A673 (cell line): ENCODE data around the gene SLC25A29. TPM values are rescaled to one million over a fixed set of nuclear protein-coding genes. Genes with fewer than 3 reads are reported as not detected.

Experiments used
- BruUV-seq: library from RNA; stranded (reverse); fragments of 400-500 nt; replicated peaks from 2 replicates; lab custom pipeline; 2021; lab: Mats Ljungman, UMichigan
- CTCF ChIA-PET: fragments of 300-600 bp; sonication (Branson Sonifier 250); formaldehyde crosslinking; loops from one replicate; lab custom pipeline; 2022; ENCODE audit warnings: antibody characterized with exemption; lab: Charles Lee
- POLR2A ChIA-PET: fragments of 300-600 bp; sonication (Branson Sonifier 250); formaldehyde crosslinking; loops from one replicate; lab custom pipeline; 2022; ENCODE audit warnings: antibody characterized with exemption; ENCODE audit not compliant: low non-redundant PET; lab: Charles Lee
- DNase-seq: peaks from one replicate; pipeline ENCODE4 v3.0.0-alpha.2; 2015; ENCODE audit warnings: low spot score
- H3K27ac ChIP-seq: fragments of 200-600 bp; sonication (generic); 2 replicates; pipeline ENCODE4 v1.5.1; 2016; ENCODE audit warnings: mixed run types, low read depth, mild to moderate bottlenecking, mixed read lengths, antibody characterized with exemption, low read length; ENCODE audit not compliant: poor library complexity, severe bottlenecking
- H3K27me3 ChIP-seq: fragments of 200-600 bp; sonication (generic); replicated peaks from 2 replicates; pipeline ENCODE4 v1.6.1; 2017; ENCODE audit warnings: mixed run types, low read depth, mild to moderate bottlenecking, mixed read lengths, antibody characterized with exemption, low read length; ENCODE audit not compliant: insufficient read depth, poor library complexity
- H3K36me3 ChIP-seq: fragments of 200-600 bp; sonication (generic); 2 replicates; pipeline ENCODE4 v1.6.1; 2016; ENCODE audit warnings: mixed run types, mild to moderate bottlenecking, mixed read lengths, antibody characterized with exemption, low read length; ENCODE audit not compliant: insufficient read depth, poor library complexity, severe bottlenecking
- H3K4me1 ChIP-seq: fragments of 200-600 bp; sonication (generic); 2 replicates; pipeline ENCODE4 v1.6.1; 2017; ENCODE audit warnings: mixed run types, mild to moderate bottlenecking, mixed read lengths, antibody characterized with exemption, low read length; ENCODE audit not compliant: insufficient read depth, poor library complexity, severe bottlenecking
- H3K4me3 ChIP-seq: fragments of 200-600 bp; sonication (generic); 2 replicates; pipeline ENCODE4 v1.5.1; 2016; ENCODE audit warnings: low read depth, mixed run types, mild to moderate bottlenecking, mixed read lengths, low read length; ENCODE audit not compliant: poor library complexity, severe bottlenecking
- H3K9me3 ChIP-seq: fragments of 200-600 bp; sonication (generic); 2 replicates; pipeline ENCODE4 v1.6.1; 2016; ENCODE audit warnings: mixed run types, low read depth, mild to moderate bottlenecking, mixed read lengths, antibody characterized with exemption, low read length; ENCODE audit not compliant: poor library complexity, severe bottlenecking
- CTCF ChIP-seq: fragments of 300-800, 200-600 bp; sonication (generic); conservative IDR thresholded peaks from 2 replicates; pipeline ENCODE4 v1.5.1; 2017; ENCODE audit warnings: low read depth, mild to moderate bottlenecking, antibody characterized with exemption, low read length, moderate library complexity, mixed read lengths
- EZH2 ChIP-seq: fragments of 200-600 bp; sonication (generic); IDR thresholded peaks from 2 replicates; pipeline ENCODE4 v1.6.1; 2017; ENCODE audit warnings: borderline replicate concordance, low read depth, mild to moderate bottlenecking, mixed read lengths, antibody characterized with exemption, low read length; ENCODE audit not compliant: poor library complexity, severe bottlenecking
- intact Hi-C: fragments of 100-400 bp; cut with micrococcal nuclease; formaldehyde crosslinking; loops from one replicate; pipeline ENCODE4 v1.10.0; 2022; ENCODE audit not compliant: unreplicated experiment
- total RNA-seq: library from RNA; stranded (reverse); gene quantifications from 2 replicates; pipeline ENCODE4 v1.2.3, GENCODE V29; 2021

Gene SLC25A29
- total RNA-seq, 1 experiment from 2014 or later = 49.3 TPM

GRCh38 chr14:100333311-100333710, 27.1 kb upstream of the SLC25A29 start:
- TF ChIP-seq EZH2 = no peak
- TF ChIP-seq CTCF = no peak
- BruUV-seq = no TSS peak
- ChIA-PET POLR2A (no interaction called here), CTCF (no interaction called here)
- no peaks in the 10 kb centered on the region for H3K9me3 ChIP-seq
- intact Hi-C loops = no loop called here
- no peaks in the 10 kb centered on the region for H3K27me3 ChIP-seq
- no peak overlapping the region for H3K27ac ChIP-seq
- H3K36me3 ChIP-seq = peaks cover 25% of the 10 kb centered on the region
- DNase-seq = no peak
- H3K4me3 ChIP-seq = no peak overlapping the region
- no peaks in the 10 kb centered on the region for H3K4me1 ChIP-seq

- H3K9me3 ChIP-seq = no peaks in the 10 kb centered on the region
- ChIA-PET CTCF (no interaction called here), POLR2A (no interaction called here)
- no TSS peak for BruUV-seq
- DNase-seq = no peak
- no peak overlapping the region for H3K27ac ChIP-seq
- H3K4me1 ChIP-seq = no peaks in the 10 kb centered on the region
- peaks cover 25% of the 10 kb centered on the region for H3K36me3 ChIP-seq
- H3K27me3 ChIP-seq = no peaks in the 10 kb centered on the region
- H3K4me3 ChIP-seq = no peak overlapping the region
- TF ChIP-seq EZH2 (no peak), CTCF (no peak)
- intact Hi-C loops = no loop called here
These were observed 26.6 kb upstream of the SLC25A29 start for GRCh38 chr14:100332797-100333196.

- intact Hi-C loops = no loop called here
- H3K27me3 ChIP-seq = no peaks in the 10 kb centered on the region
- no peaks in the 10 kb centered on the region for H3K4me1 ChIP-seq
- H3K9me3 ChIP-seq = no peaks in the 10 kb centered on the region
- BruUV-seq = no TSS peak
- TF ChIP-seq CTCF (no peak), EZH2 (no peak)
- ChIA-PET CTCF (no interaction called here), POLR2A (interaction anchor here (0.7 kb wide), 1 partner anchor 949 kb away, joined by 3 read pairs; no protein-coding TSS in a partner anchor)
- peaks cover 20% of the 10 kb centered on the region for H3K36me3 ChIP-seq
- no peak overlapping the region for H3K4me3 ChIP-seq
- DNase-seq = no peak
- no peak overlapping the region for H3K27ac ChIP-seq
These were observed 25.9 kb upstream of the SLC25A29 start for GRCh38 chr14:100332071-100332639.
